Transverse colon (tissue), 4 donors: Measurements from ENCODE around the gene MAP4K1. TPM values are rescaled to one million over a fixed set of nuclear protein-coding genes. Genes with fewer than 3 reads are reported as not detected.

Experiments
- DNase-seq: peaks from one replicate; pipeline ENCODE4 v3.0.0-alpha.2; 2019
- H3K27ac ChIP-seq, 4 donors: fragments of 200-600 bp; sonication (generic); 2 replicates each; pipeline ENCODE4 v1.5.1; 2016 to 2018; ENCODE audit warnings: inconsistent platforms in 4 of 4
- H3K27me3 ChIP-seq: fragments of 200-600 bp; sonication (generic); 2 replicates; pipeline ENCODE4 v1.5.1; 2017; ENCODE audit warnings: inconsistent platforms
- H3K36me3 ChIP-seq, 4 donors: fragments of 200-600 bp; sonication (generic); 2 replicates each; pipeline ENCODE4 v1.5.1; 2017 to 2019; ENCODE audit warnings: inconsistent platforms in 4 of 4
- H3K4me1 ChIP-seq, 4 donors: fragments of 200-600 bp; sonication (generic); 2 replicates each; pipeline ENCODE4 v1.5.1; 2017 to 2020; ENCODE audit warnings: inconsistent platforms in 4 of 4
- H3K4me3 ChIP-seq, 4 donors: fragments of 200-600 bp; sonication (generic); 1 replicate in 1 of 4; 2 replicates in 3 of 4; pipeline versions ENCODE4 v1.5.1 to v1.6.1; 2017 to 2019; ENCODE audit warnings: inconsistent platforms in 4 of 4
- H3K9me3 ChIP-seq, 2 donors: fragments of 200-600 bp; sonication (generic); 2 replicates each; pipeline ENCODE4 v1.5.1; 2017 to 2019; ENCODE audit warnings: inconsistent platforms in 2 of 2
- EP300 ChIP-seq: sonication (generic); formaldehyde crosslinking; IDR thresholded peaks from one replicate; pipeline ENCODE4 v1.6.1; 2017; ENCODE audit warnings: antibody characterized with exemption, low read depth
- POLR2A ChIP-seq: fragments of 450-650 bp; IDR thresholded peaks from one replicate; pipeline ENCODE4 v1.6.1; 2016; ENCODE audit warnings: antibody characterized with exemption, mild to moderate bottlenecking, moderate library complexity
- POLR2AphosphoS5 ChIP-seq, 3 donors: sonication (generic); formaldehyde crosslinking; IDR thresholded peaks; one replicate each; pipeline ENCODE4 v1.6.1; 2016; ENCODE audit warnings: antibody characterized with exemption in 3 of 3
- WGBS, 2 donors: methylation state at CpG; one replicate each; pipeline ENCODE4 v1.1.5; 2018; ENCODE audit warnings: low coverage in 1 of 2; 5-methylcytosine and 5-hydroxymethylcytosine counted together
- in situ Hi-C, 4 donors: fragments of 200-750 bp; cut with MboI; loops; one replicate each; pipeline versions ENCODE4 v1.15.0 to v1.15.1; 2017; ENCODE audit warnings: low sequenced_read_pairs in 3 of 4, low pct_ligation_motif_present in 1 of 4, low pct_unique_long_range_greater_than_20kb in 1 of 4
- intact Hi-C: fragments of 100-400 bp; cut with DNase I; formaldehyde crosslinking; loops from one replicate; pipeline ENCODE4 v1.15.1; 2023; ENCODE audit warnings: low total_unique reads
- total RNA-seq, 4 donors: library from RNA; depleted of rRNA; stranded (reverse); fragments of >200 nt; gene quantifications; one replicate each; pipeline ENCODE4 v1.1.0, GENCODE V29; 2016
- TF ChIP-seq, protein P1 (sequence below), 5 experiments: fragments of 200-600 bp in 3 of 5; fragments of 450-650 bp in 2 of 5; sonication (generic) in 3 of 5; IDR thresholded peaks; 1 replicate in 2 of 5; 2 replicates in 3 of 5; pipeline ENCODE4 v1.5.1; 2016 to 2017; ENCODE audit warnings: antibody characterized with exemption in 5 of 5, inconsistent platforms in 3 of 5, mild to moderate bottlenecking in 2 of 5, moderate library complexity in 1 of 5

Gene MAP4K1
- total RNA-seq, 4 donors from 2014 or later: 4.0 to 49.0 (median 11.1) TPM; not detected in 1

DNA sequence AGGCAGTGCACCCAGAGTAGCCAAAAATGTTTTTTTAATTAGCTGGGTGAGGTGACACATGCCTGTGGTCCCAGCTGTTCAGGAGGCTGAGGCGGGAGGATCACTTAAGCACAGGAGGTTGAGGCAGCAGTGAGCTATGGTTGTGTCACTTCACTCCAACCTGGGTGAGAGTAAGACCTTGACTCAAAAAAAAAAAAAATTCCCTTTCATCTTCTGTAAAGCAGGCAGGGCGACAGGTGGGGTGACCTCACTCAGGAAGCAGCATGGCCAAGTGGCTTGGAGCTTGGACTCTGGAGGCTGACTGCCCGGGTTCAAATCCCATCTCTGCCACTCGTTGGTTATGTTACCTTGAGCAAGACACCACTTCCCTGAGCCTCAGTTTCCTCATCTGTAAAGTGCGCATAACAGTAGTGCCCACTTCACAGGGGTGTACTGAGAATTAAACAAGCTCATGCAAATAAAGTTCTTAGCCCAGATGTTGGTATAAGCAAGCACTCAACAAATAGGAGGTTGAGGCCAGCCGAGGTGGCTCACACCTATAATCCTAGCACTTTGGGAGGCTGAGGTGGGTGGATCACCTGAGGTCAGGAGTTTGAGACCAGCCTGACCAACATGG, 48.3 kb downstream of the MAP4K1 start:
- H3K9me3 ChIP-seq: no peaks in the 10 kb centered on the region
- in situ Hi-C loops: no loop called here

DNA sequence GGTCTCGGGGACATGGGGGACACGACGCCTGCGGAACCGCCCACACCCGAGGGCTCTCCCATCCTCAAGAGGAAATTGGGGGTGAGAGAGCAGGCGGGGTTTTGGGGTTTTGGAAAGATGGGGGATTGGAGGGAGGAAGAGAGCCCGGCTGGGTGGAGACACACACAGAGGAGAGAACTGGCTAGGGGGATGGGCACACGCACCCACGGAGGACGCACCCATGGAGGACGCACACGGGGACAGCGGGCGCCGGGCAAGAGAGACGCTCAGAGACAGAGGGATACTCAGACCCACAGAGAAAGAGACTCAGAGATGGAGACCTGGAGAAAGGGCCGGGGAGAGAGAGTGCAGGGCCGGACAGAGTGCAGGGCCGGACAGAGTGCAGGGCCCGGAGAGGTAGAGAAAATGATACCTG, 52.1 kb downstream of the MAP4K1 start:
- intact Hi-C loops (no loop called here), in situ Hi-C loops (no loop called here)
- no peak overlapping the region for H3K27ac ChIP-seq
- no peaks in the 10 kb centered on the region for H3K9me3 ChIP-seq
- H3K4me3 ChIP-seq: peak overlapping the region in 2 of 4 donors; percentile 21 to 43
- peaks cover 0 to 4% (median 0%) of the 10 kb centered on the region in 4 donors for H3K4me1 ChIP-seq
- DNase-seq: no peak
- peaks cover 26% of the 10 kb centered on the region for H3K27me3 ChIP-seq
- TF ChIP-seq EP300 (no peak), POLR2A (no peak), POLR2AphosphoS5 (IDR thresholded peaks at IDR 0.05) (no peak)
- TF ChIP-seq, protein P1, sequence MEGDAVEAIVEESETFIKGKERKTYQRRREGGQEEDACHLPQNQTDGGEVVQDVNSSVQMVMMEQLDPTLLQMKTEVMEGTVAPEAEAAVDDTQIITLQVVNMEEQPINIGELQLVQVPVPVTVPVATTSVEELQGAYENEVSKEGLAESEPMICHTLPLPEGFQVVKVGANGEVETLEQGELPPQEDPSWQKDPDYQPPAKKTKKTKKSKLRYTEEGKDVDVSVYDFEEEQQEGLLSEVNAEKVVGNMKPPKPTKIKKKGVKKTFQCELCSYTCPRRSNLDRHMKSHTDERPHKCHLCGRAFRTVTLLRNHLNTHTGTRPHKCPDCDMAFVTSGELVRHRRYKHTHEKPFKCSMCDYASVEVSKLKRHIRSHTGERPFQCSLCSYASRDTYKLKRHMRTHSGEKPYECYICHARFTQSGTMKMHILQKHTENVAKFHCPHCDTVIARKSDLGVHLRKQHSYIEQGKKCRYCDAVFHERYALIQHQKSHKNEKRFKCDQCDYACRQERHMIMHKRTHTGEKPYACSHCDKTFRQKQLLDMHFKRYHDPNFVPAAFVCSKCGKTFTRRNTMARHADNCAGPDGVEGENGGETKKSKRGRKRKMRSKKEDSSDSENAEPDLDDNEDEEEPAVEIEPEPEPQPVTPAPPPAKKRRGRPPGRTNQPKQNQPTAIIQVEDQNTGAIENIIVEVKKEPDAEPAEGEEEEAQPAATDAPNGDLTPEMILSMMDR (IDR thresholded peaks at IDR 0.05): no peak
- H3K36me3 ChIP-seq: no peaks in the 10 kb centered on the region
- 35 to 74% methylated on average over 11 to 18 of the region's 21 CpGs for WGBS, 2 donors

More for the DNA sequence above, 48.3 kb downstream of the MAP4K1 start:
- Histone ChIP-seq H3K27ac (no peak overlapping the region), H3K36me3 (no peaks in the 10 kb centered on the region), H3K27me3 (peaks cover 14% of the 10 kb centered on the region), H3K4me1 (peaks cover 0 to 4% (median 0%) of the 10 kb centered on the region in 4 donors), H3K4me3 (no peak overlapping the region)
- no peak for TF ChIP-seq POLR2A
- DNase-seq: no peak
- WGBS, 2 donors: 63 to 68% methylated on average over 3 to 6 of the region's 6 CpGs
- intact Hi-C loops: no loop called here

DNA sequence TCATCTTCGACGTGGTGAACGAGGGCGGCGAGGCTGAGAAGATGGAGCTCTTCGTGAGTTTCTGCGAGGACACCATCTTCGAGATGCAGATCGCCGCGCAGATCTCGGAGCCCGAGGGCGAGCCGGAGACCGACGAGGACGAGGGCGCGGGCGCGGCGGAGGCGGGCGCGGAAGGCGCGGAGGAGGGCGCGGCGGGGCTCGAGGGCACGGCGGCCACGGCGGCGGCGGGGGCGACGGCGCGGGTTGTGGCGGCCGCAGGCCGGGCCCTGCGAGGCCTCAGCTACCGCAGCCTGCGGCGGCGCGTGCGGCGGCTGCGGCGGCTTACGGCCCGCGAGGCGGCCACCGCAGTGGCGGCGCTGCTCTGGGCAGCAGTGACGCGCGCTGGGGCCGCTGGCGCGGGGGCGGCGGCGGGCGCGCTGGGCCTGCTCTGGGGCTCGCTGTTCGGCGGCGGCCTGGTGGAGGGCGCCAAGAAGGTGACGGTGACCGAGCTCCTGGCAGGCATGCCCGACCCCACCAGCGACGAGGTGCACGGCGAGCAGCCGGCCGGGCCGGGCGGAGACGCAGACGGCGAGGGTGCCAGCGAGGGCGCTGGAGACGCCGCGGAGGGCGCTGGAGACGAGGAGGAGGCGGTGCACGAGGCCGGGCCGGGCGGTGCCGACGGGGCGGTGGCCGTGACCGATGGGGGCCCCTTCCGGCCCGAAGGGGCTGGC, 52.6 kb downstream of the MAP4K1 start:
- in situ Hi-C loops: no loop called here
- intact Hi-C loops: no loop called here
- TF ChIP-seq EP300: no peak
- TF ChIP-seq POLR2AphosphoS5 (IDR thresholded peaks at IDR 0.05): no peak
- no peak overlapping the region for H3K27ac ChIP-seq
- no peaks in the 10 kb centered on the region for H3K36me3 ChIP-seq
- DNase-seq: no peak
- peaks cover 26% of the 10 kb centered on the region for H3K27me3 ChIP-seq
- H3K4me3 ChIP-seq: peak overlapping the region in 2 of 4 donors; percentile 21 to 43
- peaks cover 0 to 4% (median 0%) of the 10 kb centered on the region in 4 donors for H3K4me1 ChIP-seq
- H3K9me3 ChIP-seq: no peaks in the 10 kb centered on the region
- 0 to 12% methylated on average over 4 to 32 of the region's 111 CpGs for whole genome bisulfite sequencing, 2 donors

DNA sequence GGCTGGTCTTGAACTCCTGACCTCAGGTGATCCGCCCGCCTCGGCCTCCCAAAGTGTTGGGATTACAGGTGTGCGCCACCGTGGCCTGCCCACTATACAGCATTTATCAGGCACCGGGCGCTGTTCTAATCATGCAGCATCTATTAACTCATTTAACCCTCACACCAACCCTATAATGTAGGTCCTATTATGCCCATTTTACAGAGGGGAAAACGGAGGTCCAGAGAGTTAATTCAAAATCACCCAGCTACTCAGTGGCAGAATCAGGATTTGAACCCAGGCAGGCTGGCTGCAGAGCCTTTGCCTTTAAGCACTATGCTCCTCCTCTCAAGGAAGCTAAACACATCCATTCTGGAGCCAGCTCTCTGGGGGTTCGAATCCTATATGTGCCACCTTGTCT, 54.3 kb downstream of the MAP4K1 start:
- in situ Hi-C loops (no loop called here), intact Hi-C loops (no loop called here)
- 96% methylated on average over 9 of the region's 9 CpGs; no CpG with 5 or more reads in 1 of the 2 donors for WGBS, 2 donors
- Histone ChIP-seq H3K27me3 (peaks cover 26% of the 10 kb centered on the region), H3K9me3 (no peaks in the 10 kb centered on the region), H3K4me3 (no peak overlapping the region), H3K36me3 (no peaks in the 10 kb centered on the region), H3K4me1 (peaks cover 0 to 4% (median 0%) of the 10 kb centered on the region in 4 donors), H3K27ac (no peak overlapping the region)
- DNase-seq: no peak
- TF ChIP-seq, protein P1 (IDR thresholded peaks at IDR 0.05): no peak
- no peak for TF ChIP-seq POLR2AphosphoS5 (IDR thresholded peaks at IDR 0.05)
- TF ChIP-seq EP300: no peak
- TF ChIP-seq POLR2A: no peak

DNA sequence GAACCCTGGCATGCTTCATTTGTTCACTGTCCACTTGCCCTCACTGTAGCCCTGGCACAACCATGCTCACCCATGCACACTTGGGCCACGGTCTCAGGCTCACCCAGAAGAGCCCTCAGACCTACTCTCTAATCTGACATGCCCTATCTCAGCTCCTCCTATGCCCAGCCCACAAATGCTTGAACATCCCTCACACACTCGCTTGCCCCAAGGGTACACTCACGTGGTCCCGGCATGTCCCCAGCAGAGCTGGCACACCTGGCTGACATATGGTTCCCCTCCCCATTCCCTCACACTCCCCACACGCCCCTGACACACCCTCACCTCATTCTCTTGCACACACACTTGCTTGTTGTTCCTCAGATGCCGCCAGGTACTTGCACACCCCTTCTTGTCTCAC, 55.7 kb downstream of the MAP4K1 start:
- in situ Hi-C loops: no loop called here
- intact Hi-C loops: no loop called here
- peaks cover 0 to 10% (median 2%) of the 10 kb centered on the region in 4 donors for H3K4me1 ChIP-seq
- no peak overlapping the region for H3K4me3 ChIP-seq
- TF ChIP-seq POLR2AphosphoS5 (IDR thresholded peaks at IDR 0.05): no peak
- TF ChIP-seq EP300: no peak
- TF ChIP-seq, protein P1 (IDR thresholded peaks at IDR 0.05): no peak
- no peak for TF ChIP-seq POLR2A
- WGBS, 2 donors: 58% methylated on average over 6 of the region's 6 CpGs; no CpG with 5 or more reads in 1 of the 2 donors
- no peaks in the 10 kb centered on the region for H3K36me3 ChIP-seq
- no peak for DNase-seq
- H3K9me3 ChIP-seq: no peaks in the 10 kb centered on the region
- H3K27ac ChIP-seq: no peak overlapping the region
- H3K27me3 ChIP-seq: peaks cover 26% of the 10 kb centered on the region
